Stimulated activated CD8-positive, alpha-beta memory T cell treated with anti-CD3 and anti-CD28 coated beads, Interleukin-12 subunit alpha, Interleukin-12 subunit beta, amount 100 ng/mL, for 4 hours (primary cell): Measurements from ENCODE around the gene PGA4.

Source experiments
- DNase-seq: peaks from one replicate; pipeline ENCODE4 v3.0.0-alpha.2; 2020; ENCODE audit warnings: low read depth

Gene PGA4

DNA sequence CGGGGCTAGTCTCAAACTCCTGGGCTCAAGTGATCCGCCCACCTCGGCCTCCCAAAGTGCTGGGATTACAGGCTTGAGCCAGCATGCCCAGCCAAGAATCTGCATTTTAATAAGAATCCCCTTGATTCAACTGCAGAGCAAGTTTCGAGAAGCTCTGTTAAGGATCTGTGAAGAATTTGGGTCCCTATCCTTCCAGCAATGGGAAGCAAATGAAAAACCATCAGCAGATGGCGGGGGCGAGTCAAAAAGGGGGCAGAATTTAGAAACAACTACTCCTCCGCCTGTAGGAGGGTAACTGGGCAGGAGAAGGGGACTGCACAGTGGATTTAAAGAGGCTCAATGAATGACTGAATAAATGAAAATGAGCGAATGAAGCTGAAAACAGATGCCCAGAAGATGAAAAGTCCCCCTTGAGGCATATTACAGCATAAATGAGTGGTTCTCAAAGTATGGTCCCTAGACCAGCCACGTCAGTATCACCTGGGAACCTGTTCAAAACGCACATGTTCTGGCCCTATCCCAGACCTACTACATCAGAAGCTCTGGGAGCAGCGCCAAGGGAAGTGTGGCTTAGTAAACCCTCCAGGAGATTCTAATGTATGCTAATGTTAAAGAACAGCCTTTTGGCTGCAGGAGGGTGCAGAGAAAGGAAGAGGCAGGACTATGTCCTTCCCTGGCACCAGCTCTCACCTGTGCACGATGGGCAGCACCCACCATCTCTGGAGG is 58.0 kb downstream of the PGA4 start:
- DNase-seq, result no peak

GRCh38 chr11:61280883-61281580 is 58.9 kb downstream of the PGA4 start:
- DNase-seq, result no peak
